ENCODE results near the gene CDKL5. TPM values are rescaled to one million over a fixed set of nuclear protein-coding genes. Genes with fewer than 3 reads are reported as not detected.
"Not testable (repeated sequence)": the region's sequence is repeated elsewhere in the genome, so short reads cannot be mapped to it uniquely, and the experiment has no call there.

The CDKL5 gene
- total RNA-seq, 1 donor from 2014 or later = 33.8 TPM

GRCh38 chrX:18582910-18583493 is 157.6 kb downstream of the CDKL5 start:
- DNase-seq (no peak), ATAC-seq (no peak)
- TF ChIP-seq CTCF (IDR thresholded peaks at IDR 0.05) = no peak
- Histone ChIP-seq H3K27me3 (no peaks in the 10 kb centered on the region), H3K36me3 (no peaks in the 10 kb centered on the region), H3K9me3 (no peaks in the 10 kb centered on the region), H3K4me1 (no peaks in the 10 kb centered on the region), H3K4me3 (no peak overlapping the region), H3K27ac (no peak overlapping the region)
- intact Hi-C loops (cut with DNase I) = no loop called here

DNA sequence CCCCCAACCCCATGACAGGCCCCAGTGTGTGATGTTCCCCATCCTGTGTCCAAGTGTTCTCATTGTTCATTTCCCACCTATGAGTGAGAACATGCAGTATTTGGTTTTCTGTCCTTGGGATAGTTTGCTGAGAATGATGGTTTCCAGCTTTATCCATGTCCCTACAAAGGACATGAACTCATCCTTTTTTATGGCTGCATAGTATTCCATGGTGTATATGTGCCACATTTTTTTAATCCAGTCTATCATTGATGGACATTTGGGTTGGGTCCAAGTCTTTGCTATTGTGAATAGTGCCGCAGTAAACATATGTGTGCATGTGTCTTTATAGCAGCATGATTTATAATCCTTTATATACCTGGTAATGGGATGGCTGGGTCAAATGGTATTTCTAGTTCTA is 163.9 kb downstream of the CDKL5 start:
- H3K36me3 ChIP-seq; H3K4me1 ChIP-seq; H3K27me3 ChIP-seq; ATAC-seq; H3K9me3 ChIP-seq; intact Hi-C loops (cut with DNase I); DNase-seq; H3K4me3 ChIP-seq; H3K27ac ChIP-seq: not testable (repeated sequence)

DNA sequence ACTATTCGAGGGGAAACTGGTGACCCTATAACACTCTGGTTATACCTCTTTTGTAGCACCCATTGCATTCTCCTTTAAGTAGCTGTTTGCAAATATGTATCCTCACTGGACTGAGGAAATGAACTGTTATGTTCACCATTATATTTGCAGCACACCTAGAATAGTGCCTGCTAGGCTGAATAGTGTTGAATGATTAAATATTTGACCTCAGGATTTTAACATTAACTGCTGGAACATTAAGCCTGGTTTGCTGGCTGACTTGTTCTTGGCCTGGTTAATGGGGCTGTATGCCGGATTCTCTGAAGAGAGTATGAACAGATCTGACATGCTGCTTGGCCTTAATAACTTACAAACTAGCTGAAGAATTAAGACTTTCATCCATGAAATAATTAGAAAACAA is 166.4 kb downstream of the CDKL5 start:
- no peak overlapping the region for H3K27ac ChIP-seq
- DNase-seq (no peak), ATAC-seq (no peak)
- no peaks in the 10 kb centered on the region for H3K36me3 ChIP-seq
- no peaks in the 10 kb centered on the region for H3K9me3 ChIP-seq
- no peak overlapping the region for H3K4me3 ChIP-seq
- TF ChIP-seq CTCF (IDR thresholded peaks at IDR 0.05) = no peak
- intact Hi-C loops (cut with DNase I) = no loop called here
- no peaks in the 10 kb centered on the region for H3K27me3 ChIP-seq
- H3K4me1 ChIP-seq = no peaks in the 10 kb centered on the region

DNA sequence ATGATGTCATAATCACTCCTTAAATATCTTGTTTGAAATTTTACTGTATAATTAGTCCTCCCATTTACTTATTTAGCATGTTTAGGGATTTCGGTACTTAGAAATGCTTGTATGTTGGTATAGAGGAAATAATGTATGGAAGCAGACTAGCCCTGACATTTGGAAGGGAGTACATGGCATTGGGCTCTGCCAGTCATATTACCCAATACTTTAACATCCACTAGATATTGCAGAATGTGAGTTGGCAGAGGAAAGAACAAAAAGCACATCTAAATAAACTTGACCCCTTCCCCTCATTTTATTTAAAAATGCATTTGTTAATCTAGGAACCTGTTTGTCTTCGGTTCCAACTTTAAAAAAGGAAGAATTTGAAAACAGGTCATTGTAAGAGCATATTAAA is 168.7 kb downstream of the CDKL5 start:
- intact Hi-C loops (cut with DNase I) = no loop called here
- TF ChIP-seq CTCF (IDR thresholded peaks at IDR 0.05) = no peak
- no peak overlapping the region for H3K27ac ChIP-seq
- no peak for ATAC-seq
- H3K36me3 ChIP-seq = peaks cover 5% of the 10 kb centered on the region
- H3K9me3 ChIP-seq = no peaks in the 10 kb centered on the region
- no peak for DNase-seq
- H3K4me3 ChIP-seq = no peak overlapping the region
- no peaks in the 10 kb centered on the region for H3K27me3 ChIP-seq
- H3K4me1 ChIP-seq = no peaks in the 10 kb centered on the region

DNA sequence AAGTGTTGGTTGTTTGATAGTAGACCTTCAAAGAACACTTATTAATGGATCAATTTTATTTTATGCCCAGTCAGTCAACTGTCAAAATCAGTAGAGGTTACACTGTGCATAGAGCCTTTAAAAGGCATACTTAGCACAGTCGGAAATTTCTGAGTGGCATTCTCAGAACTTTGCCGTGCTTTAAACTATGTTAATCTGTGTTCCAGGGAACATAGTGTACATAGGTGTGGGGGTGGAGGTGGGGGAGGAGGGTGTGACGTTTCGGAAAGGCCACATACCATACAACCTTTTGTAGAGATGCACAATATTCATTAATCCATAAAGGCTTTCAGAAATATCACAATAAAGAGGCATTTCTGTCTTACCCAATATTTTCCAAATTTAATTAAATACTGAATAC is 170.7 kb downstream of the CDKL5 start:
- peak; percentile 92 for ATAC-seq
- intact Hi-C loops (cut with DNase I) = no loop called here
- DNase-seq = peak; percentile 61
- Histone ChIP-seq H3K27ac (peak overlapping the region; percentile 24), H3K4me1 (no peaks in the 10 kb centered on the region), H3K9me3 (no peaks in the 10 kb centered on the region), H3K4me3 (no peak overlapping the region), H3K27me3 (no peaks in the 10 kb centered on the region), H3K36me3 (peaks cover 10% of the 10 kb centered on the region)
- no peak for TF ChIP-seq CTCF (IDR thresholded peaks at IDR 0.05)

GRCh38 chrX:18598413-18598812 is 173.0 kb downstream of the CDKL5 start:
- H3K4me3 ChIP-seq = no peak overlapping the region
- H3K9me3 ChIP-seq = no peaks in the 10 kb centered on the region
- no peak overlapping the region for H3K27ac ChIP-seq
- ATAC-seq = no peak
- H3K27me3 ChIP-seq = no peaks in the 10 kb centered on the region
- no peak for DNase-seq
- TF ChIP-seq CTCF (IDR thresholded peaks at IDR 0.05) = no peak
- no peaks in the 10 kb centered on the region for H3K4me1 ChIP-seq
- peaks cover 10% of the 10 kb centered on the region for H3K36me3 ChIP-seq
- intact Hi-C loops (cut with DNase I) = no loop called here

Data from upper lobe of right lung (tissue), 1 donor.